SU-DHL-6 (cell line): ENCODE results near the gene MYCBPAP.
"Not testable (repeated sequence)": the region's sequence is repeated elsewhere in the genome, so short reads cannot be mapped to it uniquely, and the experiment has no call there.

Source experiments
- H2AFZ ChIP-seq: fragments of 200-600 bp; sonication (generic); 2 replicates; pipeline ENCODE4 v1.6.1; 2014; ENCODE audit warnings: low read depth, mild to moderate bottlenecking, moderate library complexity, mixed read lengths, antibody characterized with exemption, low read length; ENCODE audit not compliant: severe bottlenecking
- H3F3A ChIP-seq: fragments of 200-600 bp; shearing (Covaris generic); 2 replicates; pipeline ENCODE4 v1.6.0; 2016; ENCODE audit warnings: antibody characterized with exemption, mild to moderate bottlenecking; ENCODE audit not compliant: insufficient read depth
- H3K27ac ChIP-seq: fragments of 200-600 bp; sonication (generic); 2 replicates; pipeline ENCODE4 v1.5.1; 2016; ENCODE audit warnings: low read depth, mild to moderate bottlenecking, low read length, moderate library complexity, mixed read lengths
- H3K27me3 ChIP-seq: fragments of 200-600 bp; sonication (generic), shearing (Covaris generic); 2 replicates; pipeline ENCODE4 v1.6.0; 2014; ENCODE audit warnings: mild to moderate bottlenecking, low read length
- H3K36me3 ChIP-seq: fragments of 200-600 bp; sonication (generic); 2 replicates; pipeline ENCODE4 v1.6.1; 2014; ENCODE audit warnings: mild to moderate bottlenecking, low read length, mixed read lengths
- H3K4me2 ChIP-seq: fragments of 300-600, 200-600 bp; shearing (Covaris generic), sonication (generic); 2 replicates; pipeline ENCODE4 v1.6.0; 2014; ENCODE audit warnings: low read length, low read depth, mild to moderate bottlenecking; ENCODE audit not compliant: poor library complexity, severe bottlenecking
- H3K4me3 ChIP-seq: fragments of 200-600 bp; sonication (generic); 2 replicates; pipeline ENCODE4 v1.5.1; 2014; ENCODE audit warnings: antibody characterized with exemption, low read length, mild to moderate bottlenecking, mixed read lengths; ENCODE audit not compliant: insufficient read depth, poor library complexity, severe bottlenecking
- H3K79me2 ChIP-seq: fragments of 200-600 bp; sonication (generic); 2 replicates; pipeline ENCODE4 v1.6.1; 2014; ENCODE audit warnings: mild to moderate bottlenecking, low read length, moderate library complexity; ENCODE audit not compliant: insufficient read depth
- H3K9ac ChIP-seq: fragments of 200-600 bp; sonication (generic); 2 replicates; pipeline ENCODE4 v1.7.0; 2014; ENCODE audit warnings: mild to moderate bottlenecking, low read length
- H3K9me2 ChIP-seq: fragments of 200-600 bp; sonication (generic); replicated peaks from 2 replicates; pipeline ENCODE4 v1.6.1; 2014; ENCODE audit warnings: low read length; ENCODE audit not compliant: insufficient read depth
- H3K9me3 ChIP-seq: fragments of 200-600 bp; sonication (generic); 2 replicates; pipeline ENCODE4 v1.6.1; 2014; ENCODE audit warnings: low read length, mixed read lengths; ENCODE audit not compliant: insufficient read depth
- H4K20me1 ChIP-seq: fragments of 200-600 bp; sonication (generic); 2 replicates; pipeline ENCODE4 v1.6.1; 2014; ENCODE audit warnings: low read depth, mild to moderate bottlenecking, antibody characterized with exemption, low read length, moderate library complexity, mixed read lengths
- CTCF ChIP-seq: fragments of 200-600 bp; sonication (generic); IDR thresholded peaks from one replicate; pipeline ENCODE4 v1.5.1; 2017; ENCODE audit warnings: antibody characterized with exemption, mild to moderate bottlenecking, low read length, moderate library complexity; ENCODE audit not compliant: insufficient read depth, poor library complexity, severe bottlenecking
- EZH2phosphoT487 ChIP-seq: fragments of 200-600 bp; sonication (generic), shearing (Covaris generic); conservative IDR thresholded peaks from 2 replicates; pipeline ENCODE4 v1.6.1; 2018; ENCODE audit warnings: mild to moderate bottlenecking, antibody characterized with exemption, low read length, moderate library complexity, mixed read lengths

The MYCBPAP gene

GRCh38 chr17:50473901-50474300 lies 34.3 kb upstream of the MYCBPAP start:
- Histone ChIP-seq H3K79me2 (no peaks in the 10 kb centered on the region), H3F3A (peaks cover 4% of the 10 kb centered on the region), H3K9me2 (no peaks in the 10 kb centered on the region), H3K4me3 (no peak overlapping the region), H3K9me3 (no peaks in the 10 kb centered on the region), H3K9ac (no peak overlapping the region), H4K20me1 (no peaks in the 10 kb centered on the region), H3K4me2 (no peak overlapping the region), H3K27ac (no peak overlapping the region), H2AFZ (no peak overlapping the region), H3K27me3 (no peaks in the 10 kb centered on the region), H3K36me3 (no peaks in the 10 kb centered on the region)
- TF ChIP-seq CTCF (no peak), EZH2phosphoT487 (no peak)

DNA sequence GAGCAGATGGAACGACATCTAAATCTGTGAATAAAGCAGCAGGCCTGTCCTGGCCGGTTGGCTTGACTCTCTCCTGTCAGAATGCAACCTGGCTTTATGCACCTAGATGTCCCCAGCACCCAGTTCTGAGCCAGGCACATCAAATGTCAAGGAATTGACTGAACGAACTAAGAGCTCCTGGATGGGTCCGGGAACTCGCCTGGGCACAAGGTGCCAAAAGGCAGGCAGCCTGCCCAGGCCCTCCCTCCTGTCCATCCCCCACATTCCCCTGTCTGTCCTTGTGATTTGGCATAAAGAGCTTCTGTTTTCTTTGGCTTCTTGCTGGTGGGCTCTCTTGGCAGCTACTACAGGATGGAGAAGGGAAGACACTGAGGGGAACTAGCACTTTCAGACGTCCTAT lies 33.7 kb upstream of the MYCBPAP start:
- no peak overlapping the region for H3K4me2 ChIP-seq
- no peaks in the 10 kb centered on the region for H3K9me2 ChIP-seq
- H3K4me3 ChIP-seq, result no peak overlapping the region
- no peaks in the 10 kb centered on the region for H3K36me3 ChIP-seq
- H4K20me1 ChIP-seq, result no peaks in the 10 kb centered on the region
- peaks cover 8% of the 10 kb centered on the region for H3F3A ChIP-seq
- TF ChIP-seq CTCF (no peak), EZH2phosphoT487 (no peak)
- H2AFZ ChIP-seq, result no peak overlapping the region
- H3K27ac ChIP-seq, result no peak overlapping the region
- no peaks in the 10 kb centered on the region for H3K79me2 ChIP-seq
- H3K27me3 ChIP-seq, result no peaks in the 10 kb centered on the region
- no peak overlapping the region for H3K9ac ChIP-seq
- H3K9me3 ChIP-seq, result no peaks in the 10 kb centered on the region

GRCh38 chr17:50475362-50475761 lies 32.9 kb upstream of the MYCBPAP start:
- Histone ChIP-seq H4K20me1 (no peaks in the 10 kb centered on the region), H3K36me3 (no peaks in the 10 kb centered on the region), H3K9me2 (no peaks in the 10 kb centered on the region), H3K9ac (no peak overlapping the region), H3K27me3 (no peaks in the 10 kb centered on the region), H3K4me2 (no peak overlapping the region), H3K9me3 (no peaks in the 10 kb centered on the region), H3F3A (peaks cover 10% of the 10 kb centered on the region), H3K79me2 (no peaks in the 10 kb centered on the region), H2AFZ (no peak overlapping the region), H3K4me3 (no peak overlapping the region), H3K27ac (no peak overlapping the region)
- no peak for TF ChIP-seq EZH2phosphoT487
- TF ChIP-seq CTCF, result no peak

GRCh38 chr17:50475775-50476544 lies 32.3 kb upstream of the MYCBPAP start:
- H3F3A ChIP-seq, result peaks cover 16% of the 10 kb centered on the region
- H3K4me2 ChIP-seq, H3K27me3 ChIP-seq, H3K27ac ChIP-seq, H2AFZ ChIP-seq, H3K79me2 ChIP-seq, H3K36me3 ChIP-seq, H3K4me3 ChIP-seq, H3K9ac ChIP-seq, H3K9me2 ChIP-seq, H4K20me1 ChIP-seq, H3K9me3 ChIP-seq: not testable (repeated sequence)
